GM23338 (cell line): ENCODE results near the gene TPPP3. TPM values are rescaled to one million over a fixed set of nuclear protein-coding genes. Genes with fewer than 3 reads are reported as not detected.

ENCODE experiments used
- ATAC-seq: fragments of 200-7000 bp; cut with Tn5 transposase; 3 replicates; pipeline ENCODE4 v1.9.1; 2020
- DNase-seq: peaks from one replicate; pipeline ENCODE4 v3.0.0-alpha.2; 2015; ENCODE audit warnings: low spot score
- H2AFZ ChIP-seq: fragments of 200-600 bp; sonication (generic); 2 replicates; pipeline ENCODE4 v1.8.0; 2016; ENCODE audit warnings: antibody characterized with exemption, mild to moderate bottlenecking, moderate library complexity
- H3F3A ChIP-seq: fragments of 200-600 bp; sonication (generic); replicated peaks from 2 replicates; pipeline ENCODE4 v1.8.0; 2017; ENCODE audit warnings: antibody characterized with exemption, mixed run types, low read depth
- H3K27ac ChIP-seq: fragments of 200-600 bp; sonication (generic); 2 replicates; pipeline ENCODE4 v1.6.1; 2016; ENCODE audit warnings: low read depth
- H3K27me3 ChIP-seq: fragments of 200-600 bp; sonication (generic); 2 replicates; pipeline ENCODE4 v1.8.0; 2016; ENCODE audit warnings: mild to moderate bottlenecking, mixed run types, moderate library complexity; ENCODE audit not compliant: insufficient read depth
- H3K36me3 ChIP-seq: fragments of 200-600 bp; sonication (generic); 2 replicates; pipeline ENCODE4 v1.8.0; 2016; ENCODE audit warnings: mild to moderate bottlenecking; ENCODE audit not compliant: insufficient read depth
- H3K4me1 ChIP-seq: fragments of 200-600 bp; sonication (generic); 2 replicates; pipeline ENCODE4 v1.8.0; 2016; ENCODE audit warnings: mild to moderate bottlenecking, moderate library complexity; ENCODE audit not compliant: insufficient read depth
- H3K4me2 ChIP-seq: fragments of 200-600 bp; sonication (generic); 2 replicates; pipeline ENCODE4 v1.7.1; 2017; ENCODE audit warnings: mixed run types
- H3K4me3 ChIP-seq: fragments of 200-600 bp; sonication (generic); 2 replicates; pipeline ENCODE4 v1.6.1; 2016; ENCODE audit warnings: mixed run types
- H3K79me2 ChIP-seq: fragments of 200-600 bp; sonication (generic); replicated peaks from 2 replicates; pipeline ENCODE4 v1.8.0; 2017; ENCODE audit warnings: mild to moderate bottlenecking; ENCODE audit not compliant: insufficient read depth
- H3K9me2 ChIP-seq: fragments of 200-600 bp; sonication (generic); 2 replicates; pipeline ENCODE4 v1.8.0; 2017; ENCODE audit not compliant: insufficient read depth
- H4K20me1 ChIP-seq: fragments of 200-600 bp; sonication (generic); replicated peaks from 2 replicates; pipeline ENCODE4 v1.8.0; 2017; ENCODE audit warnings: mild to moderate bottlenecking; ENCODE audit not compliant: insufficient read depth
- H3K27ac Mint-ChIP-seq: 2 replicates; pipeline ENCODE4 v1.8.0; 2020; ENCODE audit warnings: inconsistent platforms, mild to moderate bottlenecking, moderate library complexity, mixed read lengths
- H3K27me3 Mint-ChIP-seq: 3 replicates; pipeline ENCODE4 v1.8.0; 2022; ENCODE audit warnings: low read depth, mild to moderate bottlenecking, moderate library complexity, mixed read lengths, inconsistent platforms; ENCODE audit not compliant: insufficient read depth, poor library complexity
- H3K36me3 Mint-ChIP-seq: 3 replicates; pipeline ENCODE4 v1.8.0; 2021; ENCODE audit warnings: low read depth, mild to moderate bottlenecking, inconsistent platforms, moderate library complexity, mixed read lengths
- H3K4me1 Mint-ChIP-seq: 3 replicates; pipeline ENCODE4 v1.8.0; 2020; ENCODE audit warnings: mild to moderate bottlenecking, inconsistent platforms, mixed read lengths
- H3K4me3 Mint-ChIP-seq: 3 replicates; pipeline ENCODE4 v1.8.0; 2021; ENCODE audit warnings: moderate library complexity, mild to moderate bottlenecking, inconsistent platforms, mixed read lengths
- H3K9me3 Mint-ChIP-seq: 3 replicates; pipeline ENCODE4 v1.8.0; 2020; ENCODE audit warnings: moderate library complexity, mild to moderate bottlenecking, inconsistent platforms, mixed read lengths
- ETS1 ChIP-seq: IDR thresholded peaks from 2 replicates; pipeline ENCODE4 v1.6.1; 2016; ENCODE audit warnings: antibody characterized with exemption
- JUNB ChIP-seq: IDR thresholded peaks from one replicate; pipeline ENCODE4 v1.6.1; 2016; ENCODE audit warnings: antibody characterized with exemption; ENCODE audit not compliant: unreplicated experiment
- POLR2AphosphoS5 ChIP-seq: IDR thresholded peaks from 2 replicates; pipeline ENCODE4 v1.6.1; 2016; ENCODE audit warnings: antibody characterized with exemption, low read depth
- ZNF114 ChIP-seq: fragments of 250-450 bp; sonication (Bioruptor Pico); IDR thresholded peaks from 2 replicates; pipeline ENCODE4 v1.5.0; 2020; ENCODE audit warnings: mild to moderate bottlenecking, moderate library complexity
- ZNF331 ChIP-seq: fragments of 250-450 bp; sonication (Bioruptor Pico); IDR thresholded peaks from 2 replicates; pipeline ENCODE4 v1.5.0; 2020; ENCODE audit warnings: low read depth, mild to moderate bottlenecking, moderate library complexity
- ZNF462 ChIP-seq: fragments of 250-450 bp; sonication (Bioruptor Pico); IDR thresholded peaks from 2 replicates; pipeline ENCODE4 v1.5.0; 2020; ENCODE audit warnings: mild to moderate bottlenecking, moderate library complexity
- polyA plus RNA-seq: library from polyadenylated mRNA; unstranded; fragments of >200 nt; fragmentation: Nextera tagmentation; extraction: Ambion mirVana; gene quantifications from 2 replicates; pipeline ENCODE4 v1.2.1, GENCODE V29; 2016
- total RNA-seq: library from RNA; depleted of rRNA; stranded (reverse); fragments of >200 nt; shearing (Covaris generic); gene quantifications from 2 replicates; pipeline ENCODE4 v1.2.3, GENCODE V29; 2014
- TF ChIP-seq, protein P1 (sequence below), 2 experiments: fragments of 200-600 bp in 1 of 2; sonication (generic) in 1 of 2; conservative IDR thresholded peaks; 2 replicates each; pipeline versions ENCODE4 v1.5.1 to v1.6.1; 2016 to 2017; ENCODE audit warnings: antibody characterized with exemption in 2 of 2, low read depth in 2 of 2, mild to moderate bottlenecking in 2 of 2, moderate library complexity in 1 of 2

Gene TPPP3
- total and polyA plus RNA-seq, 2 experiments from 2014 or later, result 0.26 to 0.28 TPM

DNA sequence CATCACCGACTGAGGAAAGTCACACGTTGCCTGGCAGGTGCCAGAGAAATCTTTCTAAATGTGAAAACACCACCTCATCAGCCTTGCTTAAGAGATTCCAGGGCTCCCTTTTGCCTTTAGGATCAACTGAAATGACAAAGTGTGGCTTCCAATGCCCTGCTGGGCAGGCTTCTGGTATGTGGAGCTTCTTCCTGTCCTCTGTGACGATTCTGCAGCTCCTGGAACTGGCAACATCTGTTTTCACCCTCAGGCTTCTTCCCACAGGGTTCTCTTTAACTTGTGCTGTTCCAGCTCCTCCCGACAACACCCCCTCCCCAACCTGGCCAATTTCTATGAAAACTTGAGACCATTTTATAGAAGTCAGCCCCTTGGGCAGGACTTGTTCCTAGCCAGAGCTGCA lies 27.7 kb upstream of the TPPP3 start:
- peak; percentile 43; the same call in 1 of the 2 replicates for TF ChIP-seq ZNF462 (CRISPR knock-in tag)
- no peak for TF ChIP-seq ZNF114 (CRISPR knock-in tag)
- TF ChIP-seq JUNB, result no peak
- TF ChIP-seq POLR2AphosphoS5, result no peak
- TF ChIP-seq ZNF331 (CRISPR knock-in tag), result no peak
- no peak for TF ChIP-seq ETS1
- TF ChIP-seq, protein P1, sequence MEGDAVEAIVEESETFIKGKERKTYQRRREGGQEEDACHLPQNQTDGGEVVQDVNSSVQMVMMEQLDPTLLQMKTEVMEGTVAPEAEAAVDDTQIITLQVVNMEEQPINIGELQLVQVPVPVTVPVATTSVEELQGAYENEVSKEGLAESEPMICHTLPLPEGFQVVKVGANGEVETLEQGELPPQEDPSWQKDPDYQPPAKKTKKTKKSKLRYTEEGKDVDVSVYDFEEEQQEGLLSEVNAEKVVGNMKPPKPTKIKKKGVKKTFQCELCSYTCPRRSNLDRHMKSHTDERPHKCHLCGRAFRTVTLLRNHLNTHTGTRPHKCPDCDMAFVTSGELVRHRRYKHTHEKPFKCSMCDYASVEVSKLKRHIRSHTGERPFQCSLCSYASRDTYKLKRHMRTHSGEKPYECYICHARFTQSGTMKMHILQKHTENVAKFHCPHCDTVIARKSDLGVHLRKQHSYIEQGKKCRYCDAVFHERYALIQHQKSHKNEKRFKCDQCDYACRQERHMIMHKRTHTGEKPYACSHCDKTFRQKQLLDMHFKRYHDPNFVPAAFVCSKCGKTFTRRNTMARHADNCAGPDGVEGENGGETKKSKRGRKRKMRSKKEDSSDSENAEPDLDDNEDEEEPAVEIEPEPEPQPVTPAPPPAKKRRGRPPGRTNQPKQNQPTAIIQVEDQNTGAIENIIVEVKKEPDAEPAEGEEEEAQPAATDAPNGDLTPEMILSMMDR (conservative IDR thresholded peaks at IDR 0.05; ENCODE audit: low read depth in 2 of 2), result no peak
- no peaks in the 10 kb centered on the region for H4K20me1 ChIP-seq
- no peak overlapping the region for H3K4me3 Mint-ChIP-seq
- peaks cover 11% of the 10 kb centered on the region; the same call in 1 of the 2 replicates for H3F3A ChIP-seq
- peak overlapping the region; percentile 80; the same call in 1 of the 2 replicates for H3K27ac ChIP-seq
- H3K27ac Mint-ChIP-seq, result no peak overlapping the region
- H3K9me2 ChIP-seq, result no peaks in the 10 kb centered on the region
- no peaks in the 10 kb centered on the region for H3K79me2 ChIP-seq
- H3K27me3 Mint-ChIP-seq, result peaks cover 22% of the 10 kb centered on the region
- peaks cover 3% of the 10 kb centered on the region; the same call in 1 of the 3 replicates for H3K9me3 Mint-ChIP-seq
- H3K4me1 Mint-ChIP-seq, result peaks cover 47% of the 10 kb centered on the region
- H3K4me2 ChIP-seq, result peak overlapping the region; percentile 39; the same call in 1 of the 2 replicates
- ATAC-seq, result no peak
- DNase-seq, result peak; percentile 58
- H3K36me3 Mint-ChIP-seq, result no peaks in the 10 kb centered on the region
- no peak overlapping the region for H3K4me3 ChIP-seq
- H3K4me1 ChIP-seq, result peaks cover 48% of the 10 kb centered on the region
- H3K36me3 ChIP-seq, result no peaks in the 10 kb centered on the region
- H3K27me3 ChIP-seq, result no peaks in the 10 kb centered on the region
- H2AFZ ChIP-seq, result 0 out of 2 replicates have a peak overlapping the region, but pooled peaks have one; percentile 73
